IMR-90 (cell line): ENCODE measurements around the gene FKTN. TPM values are rescaled to one million over a fixed set of nuclear protein-coding genes. Genes with fewer than 3 reads are reported as not detected.

Experiments
- ATAC-seq: fragments of 200-7000 bp; cut with Tn5 transposase; 2 replicates; pipeline ENCODE4 v1.9.1; 2020; ENCODE audit warnings: low read depth, mild to moderate bottlenecking, moderate library complexity
- BruUV-seq: library from RNA; stranded (reverse); fragments of 400-500 nt; replicated peaks from 2 replicates; lab custom pipeline; 2021; lab: Mats Ljungman, UMichigan
- CTCF ChIA-PET: fragments of 300-600 bp; formaldehyde crosslinking; extraction: SDS; loops from one replicate; lab custom pipeline; 2021; ENCODE audit warnings: antibody characterized with exemption; lab: Yijun Ruan, JAX
- POLR2A ChIA-PET: fragments of 300-600 bp; sonication (Branson Sonifier 250); formaldehyde crosslinking; loops from one replicate; lab custom pipeline; 2022; ENCODE audit warnings: antibody characterized with exemption; ENCODE audit not compliant: unreplicated experiment; lab: Charles Lee
- DNase-seq: peaks from one replicate; pipeline ENCODE4 v3.0.0; 2013
- H2AFZ ChIP-seq: replicated peaks from 2 replicates; pipeline ENCODE3; 2013; ENCODE audit warnings: low read length, mild to moderate bottlenecking; ENCODE audit not compliant: poor library complexity
- H2AK5ac ChIP-seq: 2 replicates; pipeline ENCODE4 v1.6.1; 2013; ENCODE audit warnings: low read depth, low read length, inconsistent platforms
- H2AK9ac ChIP-seq: replicated peaks from 2 replicates; pipeline ENCODE3; 2013; ENCODE audit warnings: mild to moderate bottlenecking, low read depth, low read length, moderate library complexity; ENCODE audit not compliant: poor library complexity
- H2BK120ac ChIP-seq: 2 replicates; pipeline ENCODE4 v1.6.1; 2013; ENCODE audit warnings: low read depth, low read length, inconsistent platforms
- H2BK15ac ChIP-seq: 3 replicates; pipeline ENCODE4 v1.6.1; 2013; ENCODE audit warnings: low read depth, low read length, inconsistent platforms
- H2BK20ac ChIP-seq: 2 replicates; pipeline ENCODE4 v1.6.1; 2013; ENCODE audit warnings: low read depth, mild to moderate bottlenecking, inconsistent platforms, low read length, moderate library complexity
- H2BK5ac ChIP-seq: 2 replicates; pipeline ENCODE4 v1.6.1; 2013; ENCODE audit warnings: mild to moderate bottlenecking, low read depth, low read length, inconsistent platforms; ENCODE audit not compliant: poor library complexity, severe bottlenecking
- H3K14ac ChIP-seq: replicated peaks from 2 replicates; pipeline ENCODE4 v1.6.1; 2013; ENCODE audit warnings: low read depth, low read length, inconsistent platforms
- H3K18ac ChIP-seq: 2 replicates; pipeline ENCODE4 v1.6.1; 2013; ENCODE audit warnings: low read depth, low read length, control low read depth
- H3K23ac ChIP-seq: 2 replicates; pipeline ENCODE4 v1.6.1; 2013; ENCODE audit warnings: low read depth, low read length, inconsistent platforms
- H3K27ac ChIP-seq: 2 replicates; pipeline ENCODE4 v1.5.1; 2013; ENCODE audit warnings: mild to moderate bottlenecking, control low read depth, low read length; ENCODE audit not compliant: insufficient read depth
- H3K27me3 ChIP-seq: 2 replicates; pipeline ENCODE4 v1.6.1; 2013; ENCODE audit warnings: low read length; ENCODE audit not compliant: control insufficient read depth, insufficient read depth
- H3K36me3 ChIP-seq: 2 replicates; pipeline ENCODE4 v1.6.1; 2013; ENCODE audit warnings: low read length, mixed read lengths; ENCODE audit not compliant: control insufficient read depth, insufficient read depth
- H3K4ac ChIP-seq: 2 replicates; pipeline ENCODE4 v1.6.1; 2013; ENCODE audit warnings: low read depth, low read length, inconsistent platforms
- H3K4me1 ChIP-seq: 2 replicates; pipeline ENCODE4 v1.6.1; 2013; ENCODE audit warnings: low read length, mixed read lengths; ENCODE audit not compliant: control insufficient read depth, insufficient read depth
- H3K4me2 ChIP-seq: 2 replicates; pipeline ENCODE4 v1.6.1; 2013; ENCODE audit warnings: low read depth, mild to moderate bottlenecking, control low read depth, low read length, moderate library complexity
- H3K4me3 ChIP-seq: 2 replicates; pipeline ENCODE4 v1.5.1; 2013; ENCODE audit warnings: low read depth, mild to moderate bottlenecking, control low read depth, low read length, moderate library complexity; ENCODE audit not compliant: insufficient read depth
- H3K56ac ChIP-seq: 2 replicates; pipeline ENCODE4 v1.6.1; 2013; ENCODE audit warnings: low read length, inconsistent platforms; ENCODE audit not compliant: insufficient read depth; ENCODE audit errors: extremely low read depth
- H3K79me1 ChIP-seq, 2 experiments: 2 replicates each; pipeline ENCODE4 v1.6.1; 2013; ENCODE audit warnings: low read length in 2 of 2, inconsistent platforms in 1 of 2, low read depth in 1 of 2
- H3K9ac ChIP-seq: 2 replicates; pipeline ENCODE4 v1.6.1; 2013; ENCODE audit warnings: low read depth, low read length, control low read depth
- H3K9me1 ChIP-seq: 2 replicates; pipeline ENCODE4 v1.6.1; 2013; ENCODE audit warnings: low read length, inconsistent platforms; ENCODE audit not compliant: insufficient read depth
- H3K9me3 ChIP-seq: 2 replicates; pipeline ENCODE4 v1.6.1; 2013; ENCODE audit warnings: low read length; ENCODE audit not compliant: control insufficient read depth, insufficient read depth
- H4K20me1 ChIP-seq: 2 replicates; pipeline ENCODE4 v1.6.1; 2013; ENCODE audit warnings: low read length, inconsistent platforms; ENCODE audit not compliant: insufficient read depth
- H4K5ac ChIP-seq: 2 replicates; pipeline ENCODE4 v1.6.1; 2013; ENCODE audit warnings: mild to moderate bottlenecking, low read depth, low read length, control low read depth
- H4K8ac ChIP-seq, 2 experiments: 2 replicates each; pipeline ENCODE4 v1.6.1; 2013; ENCODE audit warnings: low read depth in 2 of 2, low read length in 2 of 2, control low read depth in 1 of 2, inconsistent platforms in 1 of 2
- H4K91ac ChIP-seq: 2 replicates; pipeline ENCODE4 v1.6.1; 2013; ENCODE audit warnings: low read depth, low read length, inconsistent platforms; ENCODE audit not compliant: insufficient read depth
- BHLHE40 ChIP-seq: fragments of 150-350 bp; IDR thresholded peaks from 2 replicates; pipeline ENCODE4 v1.6.1; 2016; ENCODE audit warnings: mild to moderate bottlenecking, low read depth, low read length
- CEBPB ChIP-seq: IDR thresholded peaks from 2 replicates; pipeline ENCODE4 v1.6.1; 2012; ENCODE audit warnings: low read depth, low read length, improper control_type of control experiment
- MAZ ChIP-seq: IDR thresholded peaks from 2 replicates; pipeline ENCODE4 v1.6.1; 2012; ENCODE audit warnings: low read depth, mild to moderate bottlenecking, low read length, improper control_type of control experiment, moderate library complexity, borderline replicate concordance
- NFE2L2 ChIP-seq: fragments of 150-350 bp; IDR thresholded peaks from 2 replicates; pipeline ENCODE4 v1.6.1; 2016; ENCODE audit warnings: low read depth, mild to moderate bottlenecking, low read length
- RFX5 ChIP-seq: IDR thresholded peaks from 2 replicates; pipeline ENCODE4 v1.8.0; 2012; ENCODE audit warnings: low read depth, mild to moderate bottlenecking, low read length, moderate library complexity
- SMC3 ChIP-seq: fragments of 150-350 bp; IDR thresholded peaks from 2 replicates; pipeline ENCODE4 v1.6.1; 2016; ENCODE audit warnings: low read depth, mild to moderate bottlenecking, antibody characterized with exemption, low read length, moderate library complexity
- WGBS, 2 experiments: methylation state at CpG; one replicate each; pipeline versions ENCODE4 v1.1.5 to v1.1.7; 2013; ENCODE audit warnings: missing lambda C conversion rate in 2 of 2; ENCODE audit not compliant: insufficient read length in 1 of 2; ENCODE audit errors: extremely low coverage in 2 of 2; 5-methylcytosine and 5-hydroxymethylcytosine counted together
- dilution Hi-C: fragments of 300-500 bp; cut with HindIII; formaldehyde crosslinking; loops from one replicate; pipeline ENCODE4 v1.14.3; 2018; ENCODE audit warnings: low sequenced_read_pairs; ENCODE audit not compliant: unreplicated experiment
- in situ Hi-C: fragments of 300-500 bp; cut with MboI; formaldehyde crosslinking; loops from 3 replicates; pipeline ENCODE4 v1.14.3; 2019; ENCODE audit warnings: low sequenced_read_pairs, inconsistent platforms, mixed read lengths
- intact Hi-C: fragments of 100-400 bp; cut with micrococcal nuclease; formaldehyde crosslinking; loops from 2 replicates; pipeline ENCODE4 v1.10.0; 2022
- polyA plus RNA-seq, 3 experiments: library from polyadenylated mRNA; depleted of rRNA; stranded (reverse); fragments of >200 nt; gene quantifications; 2 replicates each; pipeline ENCODE4 v1.2.3, GENCODE V29; 2012; ENCODE audit warnings: low replicate concordance in 1 of 3
- total RNA-seq: library from RNA; depleted of rRNA; stranded (reverse); fragments of >200 nt; gene quantifications from 2 replicates; pipeline ENCODE4 v1.2.3, GENCODE V29; 2012

The FKTN gene
- total and polyA plus RNA-seq, 2 of the 4 experiments (the other 2 are of a cell fraction), result 8.6 to 20.3 TPM

- no peak overlapping the region for H2AK5ac ChIP-seq
- DNase-seq (no peak), ATAC-seq (no peak)
- no peak overlapping the region for H4K8ac ChIP-seq
- no peaks in the 10 kb centered on the region for H3K9me3 ChIP-seq
- H3K23ac ChIP-seq, result no peak overlapping the region
- no peak overlapping the region for H2AK9ac ChIP-seq
- H4K20me1 ChIP-seq, result no peaks in the 10 kb centered on the region
- ChIA-PET CTCF (no interaction called here), POLR2A (no interaction called here)
- H3K4me2 ChIP-seq, result no peak overlapping the region
- H3K27ac ChIP-seq, result no peak overlapping the region
- dilution Hi-C loops, result no loop called here
- BruUV-seq, result no TSS peak
- no CpG with 5 or more reads among the region's 1 CpG for WGBS, 2 experiments
- no peak overlapping the region for H4K91ac ChIP-seq
- H3K27me3 ChIP-seq, result peaks cover 3% of the 10 kb centered on the region; the same call in 1 of the 2 replicates
- in situ Hi-C loops, result no loop called here
- no peak overlapping the region for H3K14ac ChIP-seq
- no peak overlapping the region for H2BK20ac ChIP-seq
- H3K9me1 ChIP-seq, result no peaks in the 10 kb centered on the region
- no peaks in the 10 kb centered on the region for H3K79me1 ChIP-seq
- no peaks in the 10 kb centered on the region for H3K4me1 ChIP-seq
- H3K56ac ChIP-seq, result no peak overlapping the region
- no peak overlapping the region for H3K4me3 ChIP-seq
- no peaks in the 10 kb centered on the region for H3K36me3 ChIP-seq
- H3K18ac ChIP-seq, result no peak overlapping the region
- H2BK5ac ChIP-seq, result no peak overlapping the region
- H3K4ac ChIP-seq, result no peak overlapping the region
- H3K9ac ChIP-seq, result no peak overlapping the region
- H2AFZ ChIP-seq, result no peak overlapping the region
- H2BK15ac ChIP-seq, result no peak overlapping the region
- intact Hi-C loops, result no loop called here
- no peak for TF ChIP-seq CEBPB
- no peak for TF ChIP-seq MAZ
- TF ChIP-seq RFX5, result no peak
- no peak for TF ChIP-seq NFE2L2
- no peak for TF ChIP-seq SMC3
- TF ChIP-seq BHLHE40, result no peak
- no peak overlapping the region for H2BK120ac ChIP-seq
- H4K5ac ChIP-seq, result no peak overlapping the region
These were observed 125.9 kb downstream of the FKTN start for GRCh38 chr9:105683688-105684275.
